Thoracic aorta (tissue), 2 donors: Measurements from ENCODE around the gene IQUB. TPM values are rescaled to one million over a fixed set of nuclear protein-coding genes. Genes with fewer than 3 reads are reported as not detected.

ENCODE experiments used
- ATAC-seq: fragments of 150-250 bp; one replicate; pipeline ENCODE4 v1.8.0; 2017; ENCODE audit warnings: low read depth; ENCODE audit not compliant: insufficient number of reproducible peaks, low FRiP score
- DNase-seq: peaks from one replicate; pipeline ENCODE4 v3.0.0-alpha.2; 2020; ENCODE audit warnings: low spot score
- H3K27ac ChIP-seq, 2 donors: fragments of 200-600 bp; sonication (generic); 1 replicate in 1 of 2; 2 replicates in 1 of 2; pipeline ENCODE4 v1.5.1; 2016; ENCODE audit warnings: mild to moderate bottlenecking in 2 of 2, moderate library complexity in 2 of 2
- H3K27me3 ChIP-seq: fragments of 200-600 bp; sonication (generic); replicated peaks from 2 replicates; pipeline ENCODE4 v1.6.0; 2016; ENCODE audit warnings: mild to moderate bottlenecking; ENCODE audit not compliant: insufficient read depth
- H3K36me3 ChIP-seq: fragments of 200-600 bp; sonication (generic); one replicate; pipeline ENCODE4 v1.5.1; 2016
- H3K4me1 ChIP-seq, 2 donors: fragments of 200-600 bp; sonication (generic); 1 replicate in 1 of 2; 2 replicates in 1 of 2; pipeline versions ENCODE4 v1.5.1 to v1.6.0; 2016; ENCODE audit warnings: low read depth in 2 of 2, mild to moderate bottlenecking in 1 of 2; ENCODE audit not compliant: control insufficient read depth in 1 of 2
- H3K4me3 ChIP-seq: fragments of 200-600 bp; sonication (generic); 2 replicates; pipeline ENCODE4 v1.5.1; 2016; ENCODE audit warnings: mild to moderate bottlenecking
- H3K9me3 ChIP-seq: fragments of 200-600 bp; sonication (generic); 2 replicates; pipeline ENCODE4 v1.5.1; 2016
- total RNA-seq, 2 donors: library from RNA; depleted of rRNA; stranded (reverse); fragments of >200 nt; gene quantifications; one replicate each; pipeline versions ENCODE4 v1.1.0 to v1.2.3, GENCODE V29; 2016
- TF ChIP-seq, protein P1 (sequence below): fragments of 200-600 bp; sonication (generic); IDR thresholded peaks from one replicate; pipeline ENCODE4 v1.5.1; 2019; ENCODE audit warnings: antibody characterized with exemption

Gene IQUB
- total RNA-seq, 2 donors from 2014 or later, result 0.21 to 1.4 TPM

DNA sequence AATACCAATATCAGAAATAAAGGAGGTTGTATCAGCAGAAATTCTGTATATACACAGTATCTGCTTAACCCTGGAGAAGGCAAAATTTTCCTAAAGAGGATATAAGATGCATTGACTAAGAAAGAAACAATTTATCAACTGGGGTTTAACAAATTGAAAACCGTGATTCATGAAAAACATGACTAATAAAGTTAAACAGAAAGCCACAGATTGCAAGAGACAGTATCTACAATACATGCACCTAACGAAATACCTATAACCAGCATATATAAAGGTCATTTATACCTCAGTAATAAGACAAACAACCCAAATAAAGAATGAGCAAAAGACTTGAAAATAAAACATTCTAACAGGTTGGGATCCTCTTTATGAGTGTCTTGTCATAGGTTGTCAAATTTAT, 101.8 kb downstream of the IQUB start:
- H3K27me3 ChIP-seq, result no peaks in the 10 kb centered on the region
- no peak overlapping the region for H3K27ac ChIP-seq
- H3K4me1 ChIP-seq, result no peaks in the 10 kb centered on the region
- ATAC-seq, result no peak
- H3K9me3 ChIP-seq, result no peaks in the 10 kb centered on the region
- TF ChIP-seq, protein P1, sequence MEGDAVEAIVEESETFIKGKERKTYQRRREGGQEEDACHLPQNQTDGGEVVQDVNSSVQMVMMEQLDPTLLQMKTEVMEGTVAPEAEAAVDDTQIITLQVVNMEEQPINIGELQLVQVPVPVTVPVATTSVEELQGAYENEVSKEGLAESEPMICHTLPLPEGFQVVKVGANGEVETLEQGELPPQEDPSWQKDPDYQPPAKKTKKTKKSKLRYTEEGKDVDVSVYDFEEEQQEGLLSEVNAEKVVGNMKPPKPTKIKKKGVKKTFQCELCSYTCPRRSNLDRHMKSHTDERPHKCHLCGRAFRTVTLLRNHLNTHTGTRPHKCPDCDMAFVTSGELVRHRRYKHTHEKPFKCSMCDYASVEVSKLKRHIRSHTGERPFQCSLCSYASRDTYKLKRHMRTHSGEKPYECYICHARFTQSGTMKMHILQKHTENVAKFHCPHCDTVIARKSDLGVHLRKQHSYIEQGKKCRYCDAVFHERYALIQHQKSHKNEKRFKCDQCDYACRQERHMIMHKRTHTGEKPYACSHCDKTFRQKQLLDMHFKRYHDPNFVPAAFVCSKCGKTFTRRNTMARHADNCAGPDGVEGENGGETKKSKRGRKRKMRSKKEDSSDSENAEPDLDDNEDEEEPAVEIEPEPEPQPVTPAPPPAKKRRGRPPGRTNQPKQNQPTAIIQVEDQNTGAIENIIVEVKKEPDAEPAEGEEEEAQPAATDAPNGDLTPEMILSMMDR, result no peak
- no peak overlapping the region for H3K4me3 ChIP-seq
- no peaks in the 10 kb centered on the region for H3K36me3 ChIP-seq
- no peak for DNase-seq

DNA sequence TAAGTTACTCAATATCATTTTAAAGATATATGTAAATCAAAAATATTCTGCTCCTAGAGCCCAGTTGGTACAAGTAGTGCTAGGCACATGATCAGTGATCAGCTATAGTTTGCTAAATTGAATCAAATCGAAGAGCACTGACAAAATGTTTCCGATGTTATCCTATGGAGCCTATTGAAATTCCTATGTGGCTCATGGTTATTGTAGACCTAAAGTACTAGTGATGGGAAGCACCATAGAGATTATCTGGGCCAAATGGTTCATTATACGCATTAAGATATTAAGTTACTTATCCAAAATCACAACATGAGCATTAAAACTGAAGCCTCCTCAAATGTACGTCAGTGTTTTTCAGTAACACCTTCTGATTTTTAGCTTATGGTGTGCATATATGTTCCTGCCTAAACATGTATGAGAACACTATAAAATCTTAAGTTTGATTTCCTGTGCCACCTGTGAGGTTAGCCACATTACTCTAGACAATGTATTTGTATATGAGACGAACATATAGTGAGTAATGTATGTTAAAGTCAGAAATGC, 103.2 kb downstream of the IQUB start:
- H3K27ac ChIP-seq, result no peak overlapping the region
- no peaks in the 10 kb centered on the region for H3K9me3 ChIP-seq
- ATAC-seq (no peak), DNase-seq (no peak)
- H3K27me3 ChIP-seq, result no peaks in the 10 kb centered on the region
- H3K36me3 ChIP-seq, result no peaks in the 10 kb centered on the region
- TF ChIP-seq, protein P1, result no peak
- H3K4me3 ChIP-seq, result no peak overlapping the region
- H3K4me1 ChIP-seq, result no peaks in the 10 kb centered on the region

DNA sequence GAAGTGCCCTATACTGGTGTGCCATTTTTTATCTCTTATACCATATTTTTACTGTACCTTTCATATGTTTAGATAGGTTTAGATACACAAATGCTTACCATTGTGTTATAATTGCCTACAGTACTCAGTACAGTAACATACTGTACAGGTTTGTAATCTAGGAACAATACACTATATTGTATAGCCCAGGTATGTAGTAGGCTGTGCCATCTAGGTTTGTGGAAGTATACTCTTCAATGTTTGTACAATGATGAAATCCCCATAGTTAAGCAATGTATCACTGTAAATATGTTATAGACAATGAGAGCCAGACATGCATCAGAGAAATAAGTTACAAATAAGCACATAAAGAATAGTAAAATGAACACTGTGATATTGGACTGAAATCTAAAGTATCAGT, 109.1 kb downstream of the IQUB start:
- Histone ChIP-seq H3K9me3 (no peaks in the 10 kb centered on the region), H3K27ac (no peak overlapping the region), H3K27me3 (no peaks in the 10 kb centered on the region), H3K36me3 (no peaks in the 10 kb centered on the region), H3K4me3 (no peak overlapping the region), H3K4me1 (no peaks in the 10 kb centered on the region)
- ATAC-seq (no peak), DNase-seq (no peak)
- TF ChIP-seq, protein P1, result no peak

DNA sequence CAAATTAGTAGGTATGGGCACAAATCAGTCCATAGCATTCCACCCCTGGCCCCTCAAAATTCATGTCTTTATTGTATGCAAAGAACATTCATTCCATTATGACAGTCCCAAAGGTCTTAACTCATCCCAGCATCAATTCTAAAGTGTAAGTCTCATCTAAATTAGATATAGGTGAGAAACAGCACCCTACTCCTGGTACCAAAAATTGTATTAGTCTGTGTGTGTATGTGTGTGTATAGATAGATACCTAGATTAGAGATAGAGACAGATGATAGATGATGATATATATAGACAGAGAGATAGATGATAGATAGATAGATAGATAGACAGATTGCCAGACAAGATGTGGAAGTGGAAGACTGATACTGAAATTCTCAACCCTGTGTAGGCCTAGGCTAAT, 109.9 kb downstream of the IQUB start:
- ATAC-seq (no peak), DNase-seq (no peak)
- no peak overlapping the region for H3K4me3 ChIP-seq
- H3K27me3 ChIP-seq, result no peaks in the 10 kb centered on the region
- H3K27ac ChIP-seq, result no peak overlapping the region
- no peaks in the 10 kb centered on the region for H3K36me3 ChIP-seq
- H3K9me3 ChIP-seq, result no peaks in the 10 kb centered on the region
- TF ChIP-seq, protein P1, result no peak
- H3K4me1 ChIP-seq, result no peaks in the 10 kb centered on the region

DNA sequence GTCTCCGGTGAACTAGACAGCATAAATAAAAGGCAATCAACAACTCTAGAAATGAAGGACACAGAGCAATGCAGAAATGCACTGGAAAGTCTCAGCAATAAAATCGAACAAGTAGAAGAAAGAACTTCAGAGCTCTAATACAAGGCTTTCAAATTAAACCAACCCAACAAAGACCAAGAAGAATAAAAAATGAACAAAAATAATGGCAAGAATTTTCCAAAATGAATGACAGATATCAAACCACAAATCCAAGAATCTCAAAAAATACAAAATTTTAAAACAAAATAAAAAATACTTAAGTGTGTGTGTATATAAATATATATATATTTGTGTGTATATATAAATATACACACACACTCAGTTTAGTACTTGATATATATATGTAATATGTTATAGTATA, 110.8 kb downstream of the IQUB start:
- TF ChIP-seq, protein P1, result no peak
- no peak for ATAC-seq

More for the DNA sequence above, 110.8 kb downstream of the IQUB start:
- Histone ChIP-seq H3K27me3 (no peaks in the 10 kb centered on the region), H3K4me1 (no peaks in the 10 kb centered on the region), H3K27ac (no peak overlapping the region), H3K9me3 (no peaks in the 10 kb centered on the region), H3K36me3 (no peaks in the 10 kb centered on the region), H3K4me3 (no peak overlapping the region)
- DNase-seq, result no peak
